DMS 273 (cell line): ENCODE measurements around the gene SPEF1.
A peak's percentile ranks its signal among the peaks of the same experiment; 100 is the strongest.
"Not testable (repeated sequence)": the region's sequence is repeated elsewhere in the genome, so short reads cannot be mapped to it uniquely, and the experiment has no call there.

Experiments
- DNase-seq: peaks from one replicate; lab custom pipeline; 2025; ENCODE audit not compliant: unreplicated experiment; lab: John Stamatoyannopoulos, UW

Gene SPEF1

GRCh38 chr20:3789201-3789600, 8.0 kb upstream of the SPEF1 start:
- DNase-seq = not testable (repeated sequence)

DNA sequence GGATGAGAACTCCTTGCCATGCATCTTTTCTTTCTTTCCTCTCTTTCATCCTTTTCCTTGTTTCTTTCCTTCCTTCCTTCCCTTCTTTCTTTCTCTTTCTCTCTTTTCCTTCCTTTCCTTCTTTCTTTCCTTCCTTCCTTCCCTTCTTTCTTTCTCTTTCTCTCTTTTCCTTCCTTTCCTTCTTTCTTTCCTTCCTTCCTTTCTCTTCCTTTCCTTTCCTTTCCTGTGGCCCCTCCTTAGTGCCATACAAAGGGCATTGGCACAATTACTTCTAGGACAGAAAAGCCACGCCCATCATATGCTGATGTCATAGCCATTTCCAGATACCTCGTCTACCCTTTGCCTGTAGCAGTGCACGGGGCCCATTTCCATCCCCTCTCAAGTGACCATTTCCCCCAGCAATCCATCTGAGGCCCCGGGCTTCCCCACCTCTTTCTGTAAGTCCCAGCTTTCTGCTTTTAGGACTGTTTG, 7.5 kb upstream of the SPEF1 start:
- peak; percentile 21 for DNase-seq

GRCh38 chr20:3787324-3788014, 6.2 kb upstream of the SPEF1 start:
- no peak for DNase-seq

GRCh38 chr20:3786665-3787323, 5.5 kb upstream of the SPEF1 start, which contains the start of gene CENPB:
Gene CENPB (minus strand): TSS chr20:3786740. CDS start chr20:3786483, 257 bp downstream.
- DNase-seq = peak; percentile 96

DNA sequence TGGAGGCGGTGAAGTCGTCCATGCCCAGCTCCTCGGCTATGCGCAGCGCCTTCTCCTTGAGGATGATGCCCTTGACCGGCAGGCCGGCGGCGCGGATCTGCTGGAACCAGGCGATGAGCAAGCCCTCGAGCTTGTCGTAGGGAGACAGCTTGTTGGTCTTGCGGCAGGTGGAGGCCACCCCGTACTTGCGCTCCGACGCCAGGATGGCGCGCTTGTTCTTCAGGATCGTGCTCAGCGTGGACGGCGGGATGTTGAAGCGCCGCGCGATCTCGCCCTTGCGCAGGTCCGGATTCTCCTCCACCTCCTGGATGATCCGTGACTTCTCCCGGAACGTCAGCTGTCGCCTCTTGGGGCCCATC, 4.9 kb upstream of the SPEF1 start:
- DNase-seq = peak; percentile 80

GRCh38 chr20:3785240-3786125, 4.2 kb upstream of the SPEF1 start:
- DNase-seq = no peak

DNA sequence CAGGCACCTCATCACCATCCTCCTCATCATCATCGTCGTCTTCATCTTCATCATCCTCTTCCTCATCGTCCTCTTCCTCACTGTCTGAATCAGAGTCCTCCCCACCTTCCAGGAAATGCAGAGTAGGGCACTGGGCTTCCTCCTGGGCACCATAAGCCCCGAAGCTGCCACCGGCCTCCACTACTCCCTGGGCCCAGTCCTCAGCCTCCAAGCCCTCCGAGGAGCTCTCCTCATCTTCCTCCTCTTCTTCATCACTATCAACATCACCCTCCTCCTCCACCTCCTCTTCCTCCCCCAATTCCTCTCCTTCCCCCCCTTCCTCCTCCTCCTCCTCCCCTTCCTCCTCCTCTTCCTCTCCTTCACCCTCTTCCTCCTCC, 3.6 kb upstream of the SPEF1 start:
- no peak for DNase-seq

DNA sequence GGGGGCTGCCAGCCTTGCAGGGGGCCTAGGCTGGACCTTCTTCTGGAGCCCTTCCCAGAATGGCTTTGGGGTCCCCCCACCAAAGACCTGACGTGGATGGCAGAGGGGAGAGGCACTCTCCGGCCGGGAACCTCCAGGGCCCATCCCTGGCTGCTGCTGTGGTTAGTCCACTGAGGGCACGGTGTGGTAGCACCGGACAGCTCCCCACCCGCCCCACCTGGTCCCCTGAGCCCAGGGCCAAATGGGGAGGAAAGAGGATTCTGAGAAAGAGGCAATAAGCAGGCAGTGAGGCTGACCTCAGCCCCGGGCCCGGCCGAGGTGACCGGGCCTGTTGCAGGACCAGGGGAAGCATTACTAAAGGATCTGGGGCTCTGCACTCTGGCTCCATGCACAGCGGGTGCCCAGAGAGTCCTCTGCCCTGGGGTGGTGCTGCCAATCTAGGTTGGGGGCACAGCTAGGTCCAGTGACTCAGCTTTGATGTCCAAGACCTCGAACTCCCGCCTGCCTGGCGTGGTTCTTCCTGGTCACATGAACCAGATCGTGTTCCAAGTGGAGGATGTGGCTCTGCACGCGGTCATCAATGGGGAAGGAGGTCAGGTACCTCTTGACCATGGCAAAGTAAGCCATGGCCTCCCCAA, 3.1 kb upstream of the SPEF1 start:
- DNase-seq = no peak

DNA sequence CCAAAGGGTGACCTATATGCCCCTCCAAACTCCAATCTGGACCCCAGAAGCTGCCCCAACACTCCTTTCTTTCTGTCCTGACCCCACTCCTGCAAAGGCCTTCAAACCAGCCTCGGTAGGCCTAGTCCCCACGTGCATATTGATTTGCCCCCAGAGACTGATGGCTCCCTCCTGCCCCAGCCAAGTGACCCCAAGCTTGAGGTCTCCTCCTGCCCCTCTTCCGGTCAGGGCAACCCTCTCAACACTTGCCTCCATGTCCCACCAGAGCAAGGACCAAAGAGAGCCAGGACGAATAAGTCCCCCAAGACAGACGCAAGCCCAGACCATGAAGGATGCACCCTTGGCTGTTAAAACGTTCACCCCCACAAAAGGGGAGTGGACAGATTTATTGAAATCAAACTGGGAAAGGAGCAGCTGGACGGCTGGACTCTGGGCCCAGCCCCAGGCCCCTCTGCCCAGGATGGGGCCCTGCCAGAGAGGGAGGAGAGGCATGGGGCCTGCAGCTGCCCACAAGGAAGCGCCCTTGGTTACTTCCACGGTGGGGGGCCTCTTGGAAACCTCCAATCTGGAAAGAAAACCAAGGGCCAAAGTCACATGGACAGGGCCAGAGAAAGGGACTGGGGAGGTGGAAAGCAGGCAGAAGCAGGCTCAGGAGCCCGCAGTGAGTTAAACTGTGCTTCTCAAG, 2.4 kb upstream of the SPEF1 start:
- DNase-seq = no peak

DNA sequence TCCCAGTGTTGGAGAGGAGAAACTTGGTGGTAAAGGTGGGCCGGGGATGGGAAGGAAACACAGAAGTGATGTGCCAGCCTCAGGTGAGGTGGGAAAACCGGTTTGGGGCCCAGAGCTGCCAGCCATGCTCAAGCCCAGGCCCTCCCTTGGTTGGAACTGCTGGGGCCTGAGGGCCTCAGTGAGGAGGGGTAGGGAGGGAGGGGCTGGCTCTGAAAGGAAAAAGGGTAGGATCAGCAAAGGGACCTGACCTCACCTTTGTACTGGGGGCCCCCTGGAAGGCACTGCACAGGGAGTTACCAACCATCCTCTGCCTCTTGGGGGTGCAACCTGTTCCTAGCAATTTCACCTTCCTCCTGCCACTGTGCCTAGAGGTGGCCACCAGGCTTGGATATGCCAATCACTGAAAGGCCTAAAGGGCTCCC, 1.8 kb upstream of the SPEF1 start:
- DNase-seq = no peak

GRCh38 chr20:3782597-3782996, 1.3 kb upstream of the SPEF1 start:
- peak; percentile 31 for DNase-seq

GRCh38 chr20:3778976-3779375, 2.3 kb downstream of the SPEF1 start:
- DNase-seq = no peak

DNA sequence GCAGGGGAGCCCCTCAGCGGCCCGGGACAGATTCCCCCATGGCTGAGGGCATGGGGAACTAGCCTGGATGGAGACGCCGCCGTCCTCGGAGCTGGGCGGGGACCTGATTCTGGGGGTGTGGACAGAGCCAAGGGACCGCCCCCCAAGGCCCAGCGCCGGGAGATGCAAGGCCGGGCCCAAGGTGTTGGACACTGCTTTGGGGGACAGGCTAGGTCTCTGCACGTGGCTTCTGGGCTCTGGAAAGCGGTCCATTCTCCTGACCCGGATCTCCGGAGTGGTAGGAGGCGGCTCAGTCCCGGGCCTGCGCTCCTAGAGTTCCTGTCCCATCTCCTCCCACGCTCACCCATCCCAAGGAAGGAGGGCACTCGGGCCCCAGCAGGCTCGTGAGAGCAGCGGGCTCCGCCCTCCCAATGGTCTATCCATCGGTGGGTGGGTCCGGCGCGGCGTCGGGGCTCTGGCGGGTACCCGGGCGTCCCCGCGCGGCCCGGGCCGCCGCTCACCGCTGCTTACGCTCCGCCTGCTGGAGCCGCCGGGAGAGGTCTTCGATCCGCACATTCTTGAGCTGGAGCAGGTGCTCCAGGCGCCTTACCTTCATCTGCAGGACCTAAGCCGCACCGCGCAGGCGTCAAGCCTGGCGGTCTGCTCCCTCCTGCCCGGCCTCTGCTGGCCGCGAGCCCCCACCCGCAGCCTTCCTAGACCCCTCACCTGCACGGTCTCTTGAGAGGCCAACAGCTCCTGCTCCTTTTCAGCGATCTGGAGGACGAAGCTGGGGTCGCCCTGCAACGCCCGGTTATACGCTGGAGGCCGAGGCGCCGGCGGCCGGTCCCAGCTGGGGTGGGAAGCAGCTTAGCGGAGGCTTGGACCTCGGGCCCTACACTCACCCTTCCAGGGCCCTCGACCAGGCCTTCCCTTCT, 3.3 kb downstream of the SPEF1 start:
- peak; percentile 77 for DNase-seq

- no peak for DNase-seq
Observed at GRCh38 chr20:3777381-3777715, 3.9 kb downstream of the SPEF1 start.

- no peak for DNase-seq
Observed at GRCh38 chr20:3775457-3776108, 5.7 kb downstream of the SPEF1 start.

GRCh38 chr20:3771552-3772058, 9.6 kb downstream of the SPEF1 start:
- no peak for DNase-seq

- DNase-seq = peak; percentile 92
Observed at GRCh38 chr20:3768342-3769130, 12.7 kb downstream of the SPEF1 start.
